Measurements from ENCODE around the gene GAN.

GRCh38 chr16:81265658-81266451 is 48.9 kb upstream of the GAN start:
- TF ChIP-seq FOXP1 (CRISPR knock-in tag; IDR thresholded peaks at IDR 0.05; ENCODE audit: borderline replicate concordance) (no peak), JUN (CRISPR knock-in tag; IDR thresholded peaks at IDR 0.05) (no peak), CTCF (IDR thresholded peaks at IDR 0.05) (no peak), ESRRA (CRISPR knock-in tag; IDR thresholded peaks at IDR 0.05; ENCODE audit: borderline replicate concordance) (no peak), TCF7 (CRISPR knock-in tag; IDR thresholded peaks at IDR 0.05; ENCODE audit: low read depth) (no peak), MAX (CRISPR knock-in tag; IDR thresholded peaks at IDR 0.05) (no peak)
- TF ChIP-seq, protein P1, sequence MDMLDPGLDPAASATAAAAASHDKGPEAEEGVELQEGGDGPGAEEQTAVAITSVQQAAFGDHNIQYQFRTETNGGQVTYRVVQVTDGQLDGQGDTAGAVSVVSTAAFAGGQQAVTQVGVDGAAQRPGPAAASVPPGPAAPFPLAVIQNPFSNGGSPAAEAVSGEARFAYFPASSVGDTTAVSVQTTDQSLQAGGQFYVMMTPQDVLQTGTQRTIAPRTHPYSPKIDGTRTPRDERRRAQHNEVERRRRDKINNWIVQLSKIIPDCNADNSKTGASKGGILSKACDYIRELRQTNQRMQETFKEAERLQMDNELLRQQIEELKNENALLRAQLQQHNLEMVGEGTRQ (CRISPR knock-in tag; IDR thresholded peaks at IDR 0.05): no peak
